OCI-LY7 (cell line): Measurements from ENCODE around the gene GALNT9.

Experiments used
- EZH2phosphoT487 ChIP-seq: fragments of 200-600 bp; sonication (generic); IDR thresholded peaks from 2 replicates; pipeline ENCODE4 v1.6.1; 2018; ENCODE audit warnings: low read depth, borderline replicate concordance, mild to moderate bottlenecking, mixed run types, antibody characterized with exemption, low read length, moderate library complexity, mixed read lengths
- TF ChIP-seq, protein P1 (sequence below): fragments of 200-600 bp; sonication (generic); conservative IDR thresholded peaks from 2 replicates; pipeline ENCODE4 v1.5.1; 2014; ENCODE audit warnings: mild to moderate bottlenecking, antibody characterized with exemption, low read length, moderate library complexity, mixed read lengths

DNA sequence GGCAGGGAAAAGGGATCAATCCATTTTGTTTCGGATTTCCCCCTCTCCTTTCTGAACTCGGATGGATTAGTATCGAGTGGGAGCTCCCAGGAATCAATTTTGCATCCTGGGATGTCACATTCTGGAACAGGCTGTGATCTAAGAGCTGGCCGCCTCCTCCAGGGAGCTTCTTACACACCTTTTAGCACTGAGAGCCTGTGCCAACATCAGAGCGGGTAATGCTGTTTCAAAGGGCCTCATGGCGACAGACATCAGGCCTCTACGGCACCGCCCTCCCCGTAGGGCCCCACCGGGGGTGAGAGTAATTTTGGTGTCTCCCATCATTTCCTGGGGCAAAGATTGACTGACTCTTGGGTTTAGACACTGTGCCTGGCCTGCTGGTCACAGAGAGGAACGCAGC is 2.7 kb downstream of the GALNT9 start:
- TF ChIP-seq, protein P1, sequence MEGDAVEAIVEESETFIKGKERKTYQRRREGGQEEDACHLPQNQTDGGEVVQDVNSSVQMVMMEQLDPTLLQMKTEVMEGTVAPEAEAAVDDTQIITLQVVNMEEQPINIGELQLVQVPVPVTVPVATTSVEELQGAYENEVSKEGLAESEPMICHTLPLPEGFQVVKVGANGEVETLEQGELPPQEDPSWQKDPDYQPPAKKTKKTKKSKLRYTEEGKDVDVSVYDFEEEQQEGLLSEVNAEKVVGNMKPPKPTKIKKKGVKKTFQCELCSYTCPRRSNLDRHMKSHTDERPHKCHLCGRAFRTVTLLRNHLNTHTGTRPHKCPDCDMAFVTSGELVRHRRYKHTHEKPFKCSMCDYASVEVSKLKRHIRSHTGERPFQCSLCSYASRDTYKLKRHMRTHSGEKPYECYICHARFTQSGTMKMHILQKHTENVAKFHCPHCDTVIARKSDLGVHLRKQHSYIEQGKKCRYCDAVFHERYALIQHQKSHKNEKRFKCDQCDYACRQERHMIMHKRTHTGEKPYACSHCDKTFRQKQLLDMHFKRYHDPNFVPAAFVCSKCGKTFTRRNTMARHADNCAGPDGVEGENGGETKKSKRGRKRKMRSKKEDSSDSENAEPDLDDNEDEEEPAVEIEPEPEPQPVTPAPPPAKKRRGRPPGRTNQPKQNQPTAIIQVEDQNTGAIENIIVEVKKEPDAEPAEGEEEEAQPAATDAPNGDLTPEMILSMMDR, result no peak
- TF ChIP-seq EZH2phosphoT487, result no peak
